Left colon (tissue), 2 donors: ENCODE data around the gene KEL. TPM values are rescaled to one million over a fixed set of nuclear protein-coding genes. Genes with fewer than 3 reads are reported as not detected.

Experiments
- ATAC-seq: fragments of 200-7000 bp; cut with Tn5 transposase; one replicate; pipeline ENCODE4 v1.9.1; 2020; ENCODE audit warnings: mild to moderate bottlenecking, moderate library complexity
- DNase-seq, 2 donors: peaks; one replicate each; pipeline ENCODE4 v3.0.0-alpha.2; 2020
- intact Hi-C, 2 donors: fragments of 100-400 bp; cut with DNase I in 1 of 2; cut with micrococcal nuclease in 1 of 2; formaldehyde crosslinking; loops; one replicate each; pipeline versions ENCODE4 v1.11.2 to v1.14.0; 2022; cut with DNase I, micrococcal nuclease
- total RNA-seq, 2 donors: library from RNA; stranded (reverse); fragmentation: NEBNext Ultra II Directional; extraction: Animal tissue kit (Norgen Biotek cat#: 25700); gene quantifications; one replicate each; pipeline ENCODE4 v1.2.1, GENCODE V29; 2021
- donor health status: DM: no; HTN: no; CAD: no.
- donor health status: DM: yes; HTN: yes; CAD: no.

The KEL gene
- total RNA-seq, 2 donors from 2014 or later, result 0.85 TPM; not detected in 1

GRCh38 chr7:142908921-142909890 lies 53.0 kb downstream of the KEL start:
- ATAC-seq (peak; percentile 52), DNase-seq (no peak)
- intact Hi-C loops, result no loop called here

GRCh38 chr7:142908290-142908689 lies 53.9 kb downstream of the KEL start:
- intact Hi-C loops, result no loop called here
- no peak for DNase-seq

GRCh38 chr7:142906643-142907042 lies 55.5 kb downstream of the KEL start:
- DNase-seq (no peak), ATAC-seq (no peak)
- intact Hi-C loops, result no loop called here

More at GRCh38 chr7:142908290-142908689, 53.9 kb downstream of the KEL start:
- no peak for ATAC-seq

GRCh38 chr7:142905759-142906158 lies 56.4 kb downstream of the KEL start:
- DNase-seq (no peak), ATAC-seq (no peak)
- intact Hi-C loops, result no loop called here

DNA sequence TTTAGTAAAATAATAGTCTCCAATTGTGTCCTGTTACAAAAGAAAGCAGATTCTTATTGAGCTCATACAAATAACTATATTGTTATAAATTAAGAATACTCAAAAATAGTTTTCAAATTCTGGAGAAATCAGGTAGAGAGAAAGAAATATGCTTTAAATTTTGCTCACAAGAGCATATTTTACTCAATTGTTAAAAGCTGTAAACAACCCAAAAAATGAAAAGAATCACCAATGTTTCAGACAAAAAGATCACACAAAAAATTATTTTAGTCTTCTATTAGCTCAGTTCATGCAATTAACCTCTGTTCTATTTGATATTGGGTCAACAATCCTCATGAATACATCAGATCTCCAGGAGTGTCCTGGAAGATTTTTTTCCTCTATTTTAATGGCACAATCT lies 58.0 kb downstream of the KEL start:
- ATAC-seq (no peak), DNase-seq (no peak)
- intact Hi-C loops, result no loop called here

GRCh38 chr7:142901426-142902259 lies 60.5 kb downstream of the KEL start:
- intact Hi-C loops, result no loop called here
- no peak for DNase-seq

GRCh38 chr7:142899661-142900060 lies 62.5 kb downstream of the KEL start:
- DNase-seq, result no peak
- intact Hi-C loops, result no loop called here
- no peak for ATAC-seq

More at GRCh38 chr7:142901426-142902259, 60.5 kb downstream of the KEL start:
- ATAC-seq, result no peak

DNA sequence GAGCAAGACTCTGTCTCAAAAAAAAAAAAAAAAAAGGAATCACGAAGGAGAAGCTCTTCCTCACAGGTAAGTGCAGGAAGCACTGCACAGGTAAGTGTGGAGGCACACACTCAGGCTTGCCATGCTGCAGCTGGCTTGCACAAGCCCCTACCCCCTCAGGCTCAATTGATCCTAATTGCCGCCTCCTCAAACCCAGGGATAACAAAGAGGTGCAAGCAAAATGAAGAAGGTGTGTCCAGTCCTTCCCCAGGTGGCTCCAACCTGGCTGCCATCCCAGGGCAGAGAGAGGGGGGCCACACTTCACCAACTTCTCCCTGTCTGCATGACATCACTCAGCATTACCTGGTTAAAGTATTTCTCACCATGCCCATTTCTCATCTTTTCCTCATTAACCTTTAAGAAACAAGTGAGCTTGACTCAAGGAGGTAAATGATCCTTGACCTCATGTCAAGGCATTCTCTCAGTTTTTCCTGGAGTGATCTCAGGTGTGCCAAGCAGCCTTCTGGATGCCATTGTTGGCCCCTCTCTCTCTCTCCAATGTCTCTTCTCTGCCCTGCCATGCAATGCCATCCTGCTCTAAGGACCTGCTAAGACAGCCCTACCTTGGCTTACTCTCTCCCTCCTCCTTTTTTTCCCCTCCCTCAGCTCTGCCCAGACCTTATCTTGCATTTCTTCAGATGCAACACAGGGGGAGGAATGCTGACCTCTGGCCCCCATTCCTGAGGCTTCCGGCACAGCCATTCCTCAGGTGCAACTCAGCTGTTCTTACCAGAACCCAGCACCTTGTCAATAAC lies 63.6 kb downstream of the KEL start:
- DNase-seq (no peak), ATAC-seq (peak; percentile 21)
- intact Hi-C loops, result no loop called here

GRCh38 chr7:142897691-142898090 lies 64.5 kb downstream of the KEL start:
- no peak for ATAC-seq
- DNase-seq, result no peak
- intact Hi-C loops, result no loop called here

DNA sequence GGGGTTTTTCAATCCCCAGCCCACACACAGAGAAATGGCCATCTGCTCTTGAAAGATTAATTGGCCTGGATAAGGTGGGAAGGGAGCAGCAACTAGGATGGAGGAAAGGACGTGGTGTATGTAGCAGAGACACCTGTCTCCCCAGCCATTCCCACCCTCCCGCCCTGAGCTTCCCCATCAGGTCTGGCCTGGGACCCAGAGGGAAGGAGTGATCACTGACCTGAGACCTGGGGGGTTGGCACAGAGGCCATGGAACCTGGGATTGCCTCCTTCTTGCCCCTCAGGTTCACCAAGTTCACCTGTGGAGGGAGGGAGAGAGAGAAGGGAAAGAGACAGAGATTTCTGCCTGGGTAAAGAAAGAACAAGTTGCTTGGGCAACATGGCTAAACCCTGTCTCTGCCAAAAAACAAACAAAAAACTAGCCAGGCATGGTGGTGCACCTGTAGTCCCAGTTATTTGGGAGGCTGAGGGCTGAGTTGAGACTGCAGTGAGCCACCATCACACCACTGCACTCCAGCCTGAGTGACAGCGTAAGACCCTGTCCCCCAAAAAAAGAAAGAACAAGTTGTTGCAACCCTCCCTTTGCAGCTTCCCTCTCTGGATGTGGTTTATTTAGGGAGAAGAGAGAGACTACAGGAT lies 65.3 kb downstream of the KEL start:
- DNase-seq, result no peak
- intact Hi-C loops, result no loop called here
- no peak for ATAC-seq

DNA sequence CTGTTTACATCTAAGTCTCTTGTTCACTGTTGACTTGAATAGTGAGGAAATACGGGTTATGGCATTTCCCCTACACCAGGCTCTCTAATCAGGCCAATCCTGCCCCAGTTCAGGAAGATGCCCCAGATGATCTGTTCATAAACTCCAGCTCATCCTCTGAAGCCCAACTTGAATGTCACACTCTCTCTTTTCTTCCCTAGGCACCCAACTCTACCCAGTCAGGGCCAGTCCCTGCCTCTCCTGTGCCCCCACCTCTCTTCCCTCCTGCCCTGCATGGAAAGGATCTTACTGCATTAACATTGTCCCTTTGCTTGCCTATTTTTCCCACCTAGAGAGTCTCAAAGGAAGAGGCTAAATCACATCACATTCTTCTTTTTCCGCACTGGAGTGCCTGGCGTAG lies 66.0 kb downstream of the KEL start:
- intact Hi-C loops, result no loop called here
- DNase-seq, result no peak

DNA sequence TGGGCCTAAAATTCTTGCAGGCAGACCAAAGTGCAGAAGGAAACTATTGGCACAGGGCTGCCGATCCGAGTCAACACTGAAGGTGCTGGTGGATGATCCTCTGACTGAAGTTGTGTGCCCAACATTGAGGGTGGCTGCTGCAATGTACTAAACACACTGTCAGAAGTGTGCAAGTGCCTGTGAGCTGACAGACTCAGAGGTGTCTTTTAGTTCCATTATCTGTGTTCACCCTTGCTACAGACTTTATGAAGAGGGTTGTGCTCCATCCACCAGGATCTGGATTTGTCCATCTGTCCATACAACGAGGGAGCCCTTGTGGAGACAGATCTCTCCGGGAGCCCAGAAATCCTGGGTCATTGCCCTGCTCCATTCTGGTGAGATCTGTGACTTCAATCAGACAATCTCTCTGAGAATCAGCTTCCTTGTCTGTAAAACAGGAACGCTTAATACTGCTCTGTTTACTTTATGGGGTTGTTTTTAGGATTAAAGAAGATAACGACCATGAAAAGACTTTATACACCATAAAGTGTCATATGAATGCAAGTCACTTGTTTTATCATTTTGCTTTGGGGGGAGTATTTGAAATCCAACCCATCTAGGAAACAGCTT lies 67.1 kb downstream of the KEL start:
- intact Hi-C loops, result no loop called here
- ATAC-seq (no peak), DNase-seq (no peak)

More for the DNA sequence above, 66.0 kb downstream of the KEL start:
- no peak for ATAC-seq

DNA sequence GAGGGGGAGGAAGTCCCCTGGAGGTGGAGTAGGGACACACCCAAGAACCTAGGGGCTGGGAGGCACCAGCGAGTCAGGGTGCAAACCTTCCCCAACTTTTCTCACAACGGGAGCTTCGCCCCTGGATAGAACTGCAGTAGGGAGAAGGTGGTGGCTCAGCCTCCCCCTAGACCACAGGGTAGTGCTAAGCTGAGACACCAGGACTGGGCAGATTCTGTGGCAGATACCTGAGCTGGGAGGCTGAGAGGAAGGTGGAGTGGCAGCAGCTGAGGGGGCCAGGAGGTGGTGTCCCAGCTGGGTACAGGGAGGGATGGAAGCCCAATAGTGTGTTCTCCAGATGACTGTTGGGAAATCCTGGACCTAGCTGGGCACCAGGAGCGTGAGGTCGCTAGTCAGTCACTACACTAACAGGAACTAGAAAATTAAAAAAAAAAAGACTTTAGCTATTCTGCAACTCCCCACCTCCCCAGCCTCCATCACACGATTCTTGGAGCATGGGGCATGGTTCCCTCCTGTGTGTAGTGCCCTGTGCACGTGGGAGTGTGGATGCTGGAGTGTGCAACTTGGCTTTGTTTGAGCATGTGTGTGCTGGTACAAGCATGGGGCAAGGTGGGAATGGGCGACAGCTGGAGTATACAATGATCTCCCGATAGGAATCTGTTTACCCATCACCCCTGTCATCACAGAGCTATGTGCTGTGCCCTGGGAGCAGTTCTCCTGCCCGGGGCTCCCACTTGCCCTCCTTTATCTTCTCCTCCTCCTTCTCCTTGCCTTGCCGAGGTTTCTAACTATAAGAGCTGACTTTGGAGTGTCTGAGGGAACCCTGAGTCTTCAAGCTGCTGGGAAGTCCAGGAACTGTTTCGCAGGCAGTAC lies 67.8 kb downstream of the KEL start:
- intact Hi-C loops, result no loop called here
- ATAC-seq (no peak), DNase-seq (no peak)

- DNase-seq (no peak), ATAC-seq (no peak)
- intact Hi-C loops, result no loop called here
Measured at GRCh38 chr7:142892951-142893350, 69.2 kb downstream of the KEL start.

- intact Hi-C loops, result no loop called here
- ATAC-seq, result no peak
- no peak for DNase-seq
Measured at GRCh38 chr7:142891490-142892082, 70.6 kb downstream of the KEL start.
